ENCODE data around the gene CACNG5. TPM values are rescaled to one million over a fixed set of nuclear protein-coding genes. Genes with fewer than 3 reads are reported as not detected.

CACNG5 gene
- total RNA-seq, 1 donor from 2014 or later = not detected

- H3K36me3 Mint-ChIP-seq (ENCODE audit: low read depth, unreplicated experiment) = no peaks in the 10 kb centered on the region
- H3K79me2 ChIP-seq (ENCODE audit: insufficient read depth, low read length) = no peaks in the 10 kb centered on the region
Observed at GRCh38 chr17:66920950-66921349, 86.0 kb downstream of the CACNG5 start.

GRCh38 chr17:66923886-66924285 lies 89.0 kb downstream of the CACNG5 start:
- Mint-ChIP-seq H3K36me3 (ENCODE audit: low read depth, unreplicated experiment) (no peaks in the 10 kb centered on the region), H3K4me1 (ENCODE audit: low read depth, unreplicated experiment) (peaks cover 3% of the 10 kb centered on the region), H3K4me3 (ENCODE audit: unreplicated experiment) (no peak overlapping the region), H3K27ac (ENCODE audit: unreplicated experiment) (no peak overlapping the region), H3K27me3 (ENCODE audit: low read depth, unreplicated experiment) (peaks cover 26% of the 10 kb centered on the region), H3K9me3 (ENCODE audit: unreplicated experiment) (peaks cover 4% of the 10 kb centered on the region)
- no peak for TF ChIP-seq CTCF (IDR thresholded peaks at IDR 0.05; ENCODE audit: insufficient read depth, low read depth, low read length)
- TF ChIP-seq EZH2 (IDR thresholded peaks at IDR 0.05; ENCODE audit: insufficient read depth, low read length) = no peak
- no peaks in the 10 kb centered on the region for H3K9me3 ChIP-seq (ENCODE audit: insufficient read depth, low read depth, low read length)
- no peak for DNase-seq (ENCODE audit: low read depth)
- no peak overlapping the region for H3K9ac ChIP-seq (ENCODE audit: low read length)
- no peak for FAIRE-seq
- H3K27me3 ChIP-seq (ENCODE audit: insufficient read depth, low read length) = peaks cover 10% of the 10 kb centered on the region
- no peak overlapping the region for H3K27ac ChIP-seq (ENCODE audit: low read depth, low read length)
- no peaks in the 10 kb centered on the region for H4K20me1 ChIP-seq (ENCODE audit: insufficient read depth, low read length)
- H3K4me2 ChIP-seq (ENCODE audit: low read length) = no peak overlapping the region
- no peak overlapping the region for H2AFZ ChIP-seq (ENCODE audit: low read depth, low read length)
- H3K4me3 ChIP-seq (ENCODE audit: insufficient read depth, low read depth, low read length) = no peak overlapping the region
- no peaks in the 10 kb centered on the region for H3K79me2 ChIP-seq (ENCODE audit: insufficient read depth, low read length)
- no peaks in the 10 kb centered on the region for H3K36me3 ChIP-seq (ENCODE audit: insufficient read depth, low read length)
- H3K4me1 ChIP-seq (ENCODE audit: insufficient read depth, low read length) = no peaks in the 10 kb centered on the region

More at GRCh38 chr17:66920950-66921349, 86.0 kb downstream of the CACNG5 start:
- TF ChIP-seq EZH2 (IDR thresholded peaks at IDR 0.05; ENCODE audit: insufficient read depth, low read length) = no peak
- no peak for TF ChIP-seq CTCF (IDR thresholded peaks at IDR 0.05; ENCODE audit: insufficient read depth, low read depth, low read length)
- Histone ChIP-seq H2AFZ (ENCODE audit: low read depth, low read length) (no peak overlapping the region), H3K27ac (ENCODE audit: low read depth, low read length) (no peak overlapping the region), H3K36me3 (ENCODE audit: insufficient read depth, low read length) (no peaks in the 10 kb centered on the region), H3K4me1 (ENCODE audit: insufficient read depth, low read length) (no peaks in the 10 kb centered on the region), H3K27me3 (ENCODE audit: insufficient read depth, low read length) (peaks cover 4% of the 10 kb centered on the region), H4K20me1 (ENCODE audit: insufficient read depth, low read length) (no peaks in the 10 kb centered on the region), H3K4me3 (ENCODE audit: insufficient read depth, low read depth, low read length) (no peak overlapping the region), H3K4me2 (ENCODE audit: low read length) (no peak overlapping the region), H3K9me3 (ENCODE audit: insufficient read depth, low read depth, low read length) (no peaks in the 10 kb centered on the region), H3K9ac (ENCODE audit: low read length) (no peak overlapping the region)
- Mint-ChIP-seq H3K27ac (ENCODE audit: unreplicated experiment) (no peak overlapping the region), H3K4me1 (ENCODE audit: low read depth, unreplicated experiment) (peaks cover 3% of the 10 kb centered on the region), H3K4me3 (ENCODE audit: unreplicated experiment) (no peak overlapping the region), H3K9me3 (ENCODE audit: unreplicated experiment) (peaks cover 6% of the 10 kb centered on the region), H3K27me3 (ENCODE audit: low read depth, unreplicated experiment) (peaks cover 18% of the 10 kb centered on the region)
- DNase-seq (ENCODE audit: low read depth) = no peak
- FAIRE-seq = no peak

GRCh38 chr17:66925811-66926500 lies 91.0 kb downstream of the CACNG5 start:
- no peaks in the 10 kb centered on the region for H3K36me3 Mint-ChIP-seq (ENCODE audit: low read depth, unreplicated experiment)
- FAIRE-seq (no peak), DNase-seq (ENCODE audit: low read depth) (no peak)
- Histone ChIP-seq H3K4me1 (ENCODE audit: insufficient read depth, low read length) (no peaks in the 10 kb centered on the region), H3K4me2 (ENCODE audit: low read length) (no peak overlapping the region), H3K4me3 (ENCODE audit: insufficient read depth, low read depth, low read length) (no peak overlapping the region), H4K20me1 (ENCODE audit: insufficient read depth, low read length) (no peaks in the 10 kb centered on the region), H3K9ac (ENCODE audit: low read length) (no peak overlapping the region), H3K27ac (ENCODE audit: low read depth, low read length) (no peak overlapping the region), H3K27me3 (ENCODE audit: insufficient read depth, low read length) (peaks cover 6% of the 10 kb centered on the region), H2AFZ (ENCODE audit: low read depth, low read length) (no peak overlapping the region), H3K36me3 (ENCODE audit: insufficient read depth, low read length) (no peaks in the 10 kb centered on the region), H3K79me2 (ENCODE audit: insufficient read depth, low read length) (no peaks in the 10 kb centered on the region), H3K9me3 (ENCODE audit: insufficient read depth, low read depth, low read length) (no peaks in the 10 kb centered on the region)
- peaks cover 28% of the 10 kb centered on the region for H3K27me3 Mint-ChIP-seq (ENCODE audit: low read depth, unreplicated experiment)
- H3K4me1 Mint-ChIP-seq (ENCODE audit: low read depth, unreplicated experiment) = peaks cover 3% of the 10 kb centered on the region
- TF ChIP-seq CTCF (IDR thresholded peaks at IDR 0.05; ENCODE audit: insufficient read depth, low read depth, low read length) = no peak
- no peak for TF ChIP-seq EZH2 (IDR thresholded peaks at IDR 0.05; ENCODE audit: insufficient read depth, low read length)
- peaks cover 6% of the 10 kb centered on the region for H3K9me3 Mint-ChIP-seq (ENCODE audit: unreplicated experiment)
- no peak overlapping the region for H3K27ac Mint-ChIP-seq (ENCODE audit: unreplicated experiment)
- no peak overlapping the region for H3K4me3 Mint-ChIP-seq (ENCODE audit: unreplicated experiment)

Measured in astrocyte (in vitro differentiated cells and primary cell).